Posterior vena cava (tissue), 2 donors: Measurements from ENCODE around the gene PEX5. TPM values are rescaled to one million over a fixed set of nuclear protein-coding genes. Genes with fewer than 3 reads are reported as not detected.

ENCODE experiments used
- DNase-seq: peaks from one replicate; pipeline ENCODE4 v3.0.0-alpha.2; 2020; ENCODE audit warnings: low spot score
- intact Hi-C, 2 donors: fragments of 100-400 bp; cut with DNase I; formaldehyde crosslinking; loops; one replicate each; pipeline versions ENCODE4 v1.14.1 to v1.14.2; 2022 to 2023
- long read RNA-seq, 2 donors: library from polyadenylated mRNA; unstranded; transcript quantifications; one replicate each; pipeline ENCODE4 v2.0.0, GENCODE V29; 2020 to 2021
- total RNA-seq, 2 donors: library from RNA; stranded (reverse); fragmentation: NEBNext Ultra II Directional; extraction: Animal tissue kit (Norgen Biotek cat#: 25700); gene quantifications; one replicate each; pipeline ENCODE4 v1.2.1, GENCODE V29; 2021
- donor health status: DM: yes; HTN: yes; CAD: no.
- donor health status: DM: yes; HTN: yes; CAD: no.

PEX5 gene
- total RNA-seq: 10 to 100 TPM; 34.7 to 39.6 TPM
- long read RNA-seq, donor 1, partial matches to known transcripts: 2 of 4 reads
- long read RNA-seq, donor 1, other reads (novel, unspliced or antisense): 1 of 4 reads
- long read RNA-seq, donor 2, partial matches to known transcripts: 1 of 5 reads
- long read RNA-seq, donor 2, other reads (novel, unspliced or antisense): 3 of 5 reads

GRCh38 chr12:7189398-7190267, at the start of gene PEX5:
Gene PEX5, plus strand, starts transcription at chr12:7189686. Its CDS starts 692 bp downstream, at chr12:7190378.
- DNase-seq: peak; percentile 96
- intact Hi-C loops: no loop called here

DNA sequence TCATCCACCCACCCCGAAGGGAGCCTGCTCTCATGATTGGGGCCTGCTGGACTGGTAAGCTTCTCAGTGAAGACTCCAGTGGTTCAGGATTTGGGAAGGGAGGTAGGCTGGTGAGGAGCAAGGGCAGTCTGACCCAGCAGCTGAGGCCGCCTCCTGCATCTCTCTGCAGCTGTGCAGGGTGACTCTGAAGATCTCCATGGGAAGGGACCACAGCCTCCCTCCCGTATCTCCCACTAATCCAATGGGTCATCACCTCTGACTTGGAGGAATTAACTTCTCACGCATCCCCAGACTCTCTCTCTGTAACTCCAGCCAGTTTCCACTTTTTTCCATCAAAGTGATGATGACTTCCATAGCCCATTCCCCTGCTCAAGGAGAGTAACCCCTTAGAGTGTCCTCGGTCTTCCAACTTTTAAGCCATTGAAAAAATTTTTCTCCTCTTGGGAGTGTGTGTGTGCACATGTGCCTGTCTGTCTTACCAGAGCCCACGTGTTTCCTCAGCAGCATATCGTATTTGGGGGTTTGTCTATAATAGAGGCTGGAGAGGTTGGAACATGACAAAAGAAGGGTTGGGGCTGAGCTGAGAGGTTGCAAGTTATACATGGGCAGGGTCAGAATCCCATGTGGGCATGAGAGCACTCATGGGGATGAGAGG, 48.0 kb upstream of the PEX5 start:
- DNase-seq: no peak
- intact Hi-C loops: no loop called here

- intact Hi-C loops: no loop called here
- peak; percentile 80 for DNase-seq
These were observed 47.3 kb upstream of the PEX5 start for GRCh38 chr12:7142056-7142644.

- peak; percentile 49 for DNase-seq
- intact Hi-C loops: no loop called here
These were observed 46.5 kb upstream of the PEX5 start for GRCh38 chr12:7142809-7143465.

GRCh38 chr12:7143564-7143963, 45.9 kb upstream of the PEX5 start:
- intact Hi-C loops: no loop called here
- DNase-seq: no peak

DNA sequence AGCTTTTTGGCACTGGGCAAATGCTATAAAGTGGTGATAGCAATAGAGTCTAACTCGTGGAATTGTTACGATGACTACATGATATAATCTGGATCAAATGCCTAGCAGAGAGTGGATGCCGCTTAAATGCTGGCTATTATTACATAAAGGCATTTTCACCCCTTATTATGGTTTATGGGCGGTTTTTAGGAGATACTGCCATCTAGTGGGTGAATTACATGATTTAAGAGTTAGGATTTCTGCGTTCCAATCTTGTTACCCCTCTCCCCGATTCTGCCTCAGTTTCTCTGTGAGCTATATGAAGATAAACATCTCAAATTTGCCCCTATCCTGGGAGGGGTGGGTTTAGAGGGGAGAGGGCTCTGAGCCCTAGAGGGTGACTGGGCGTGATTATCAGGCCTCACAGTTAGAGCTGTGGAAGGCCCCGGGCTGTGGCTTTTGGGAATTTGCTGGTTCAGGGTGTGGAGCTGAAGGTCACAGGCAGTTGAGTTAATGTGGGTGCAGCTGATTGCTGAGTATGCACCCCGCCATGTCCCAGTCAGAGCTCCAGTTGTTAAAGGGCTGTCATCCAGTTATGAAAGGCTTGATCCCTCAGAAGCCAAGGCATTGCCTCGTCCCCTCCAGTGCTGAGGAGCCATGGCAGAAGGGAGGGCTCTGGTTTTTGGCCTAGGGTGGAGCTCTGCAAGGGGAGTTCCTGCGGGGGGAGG, 44.9 kb upstream of the PEX5 start:
- intact Hi-C loops: no loop called here
- peak; percentile 82 for DNase-seq

GRCh38 chr12:7145671-7146070, 43.8 kb upstream of the PEX5 start:
- intact Hi-C loops: no loop called here

GRCh38 chr12:7146228-7146627, 43.3 kb upstream of the PEX5 start:
- DNase-seq: peak; percentile 30

More at GRCh38 chr12:7145671-7146070, 43.8 kb upstream of the PEX5 start:
- DNase-seq: no peak

DNA sequence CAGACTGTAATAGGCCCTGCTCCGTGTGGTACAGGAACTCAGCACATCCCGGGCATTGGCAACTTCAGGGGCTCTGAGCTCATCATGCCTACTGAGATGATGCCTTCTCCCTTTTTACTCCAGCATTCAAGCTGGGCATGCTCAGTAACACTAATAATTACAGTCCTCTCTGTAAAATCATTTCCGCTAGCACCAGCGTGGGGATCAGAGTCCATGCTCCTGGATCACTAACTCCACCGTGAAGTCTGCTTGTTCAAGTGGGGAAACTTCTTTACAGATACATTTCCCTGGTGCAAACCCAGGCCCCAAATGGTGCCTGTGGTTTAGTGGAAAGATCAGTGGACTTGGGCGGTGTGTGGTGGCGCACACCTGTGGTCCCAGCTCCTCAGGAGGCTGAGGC, 42.6 kb upstream of the PEX5 start:
- no peak for DNase-seq
- intact Hi-C loops: no loop called here

More at GRCh38 chr12:7146228-7146627, 43.3 kb upstream of the PEX5 start:
- intact Hi-C loops: no loop called here

GRCh38 chr12:7150356-7150755, 39.1 kb upstream of the PEX5 start:
- DNase-seq: peak; percentile 72
- intact Hi-C loops: no loop called here

- peak; percentile 66 for DNase-seq
- intact Hi-C loops: no loop called here
These were observed 38.6 kb upstream of the PEX5 start for GRCh38 chr12:7150841-7151240.

DNA sequence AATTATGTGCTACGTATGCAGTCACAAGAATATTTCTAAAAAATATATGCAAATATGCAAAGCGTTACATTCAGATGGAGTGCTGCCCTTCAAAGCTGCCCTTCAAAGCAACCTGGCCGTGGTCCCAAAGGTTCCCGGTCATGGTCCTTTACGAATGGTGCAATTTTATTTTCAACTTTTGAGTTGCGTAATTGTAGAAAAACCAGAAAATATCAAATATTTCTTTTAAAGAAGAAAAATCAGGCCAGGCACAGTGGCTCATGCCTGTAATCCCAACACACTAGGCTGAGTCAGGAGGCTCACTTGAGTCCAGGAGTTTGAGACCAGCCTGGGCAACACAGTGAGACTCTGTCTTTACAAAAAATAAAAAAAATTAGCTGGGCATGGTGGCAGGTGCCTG, 38.0 kb upstream of the PEX5 start:
- no peak for DNase-seq
- intact Hi-C loops: no loop called here

- intact Hi-C loops: no loop called here
- DNase-seq: peak; percentile 10
These were observed 36.7 kb upstream of the PEX5 start for GRCh38 chr12:7152818-7153217.

GRCh38 chr12:7154042-7154441, 35.4 kb upstream of the PEX5 start:
- DNase-seq: peak; percentile 22
- intact Hi-C loops: no loop called here

GRCh38 chr12:7154901-7155470, 34.5 kb upstream of the PEX5 start:
- intact Hi-C loops: no loop called here
- DNase-seq: no peak

DNA sequence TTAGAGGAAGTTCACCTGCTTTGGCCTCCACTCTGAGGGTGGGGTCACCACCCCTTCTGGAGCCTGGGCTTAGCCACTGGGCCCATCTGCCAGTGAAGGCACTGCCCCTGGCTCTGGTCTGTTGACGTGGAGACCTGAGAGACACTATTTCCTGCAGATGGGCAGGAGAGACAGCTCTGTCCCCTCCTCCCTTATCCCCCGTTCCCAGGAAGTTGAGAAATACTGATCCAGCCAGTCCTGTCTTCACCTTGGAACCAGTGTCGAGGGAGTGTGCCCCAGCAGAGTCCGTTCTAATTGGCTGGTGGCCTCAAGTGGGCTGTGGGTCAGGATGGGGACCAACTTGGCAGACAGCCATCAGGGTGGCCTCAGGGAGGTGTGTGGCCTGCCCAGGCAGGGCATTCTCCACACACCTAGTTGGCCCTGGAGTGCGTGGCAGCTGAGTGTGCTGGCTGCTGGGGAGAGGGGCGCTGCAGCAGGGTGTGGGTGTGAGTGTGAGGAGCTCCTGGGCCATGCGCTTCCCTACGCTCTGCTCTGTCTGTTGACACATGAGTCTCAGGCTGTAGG, 33.9 kb upstream of the PEX5 start:
- DNase-seq: no peak
- intact Hi-C loops: no loop called here

DNA sequence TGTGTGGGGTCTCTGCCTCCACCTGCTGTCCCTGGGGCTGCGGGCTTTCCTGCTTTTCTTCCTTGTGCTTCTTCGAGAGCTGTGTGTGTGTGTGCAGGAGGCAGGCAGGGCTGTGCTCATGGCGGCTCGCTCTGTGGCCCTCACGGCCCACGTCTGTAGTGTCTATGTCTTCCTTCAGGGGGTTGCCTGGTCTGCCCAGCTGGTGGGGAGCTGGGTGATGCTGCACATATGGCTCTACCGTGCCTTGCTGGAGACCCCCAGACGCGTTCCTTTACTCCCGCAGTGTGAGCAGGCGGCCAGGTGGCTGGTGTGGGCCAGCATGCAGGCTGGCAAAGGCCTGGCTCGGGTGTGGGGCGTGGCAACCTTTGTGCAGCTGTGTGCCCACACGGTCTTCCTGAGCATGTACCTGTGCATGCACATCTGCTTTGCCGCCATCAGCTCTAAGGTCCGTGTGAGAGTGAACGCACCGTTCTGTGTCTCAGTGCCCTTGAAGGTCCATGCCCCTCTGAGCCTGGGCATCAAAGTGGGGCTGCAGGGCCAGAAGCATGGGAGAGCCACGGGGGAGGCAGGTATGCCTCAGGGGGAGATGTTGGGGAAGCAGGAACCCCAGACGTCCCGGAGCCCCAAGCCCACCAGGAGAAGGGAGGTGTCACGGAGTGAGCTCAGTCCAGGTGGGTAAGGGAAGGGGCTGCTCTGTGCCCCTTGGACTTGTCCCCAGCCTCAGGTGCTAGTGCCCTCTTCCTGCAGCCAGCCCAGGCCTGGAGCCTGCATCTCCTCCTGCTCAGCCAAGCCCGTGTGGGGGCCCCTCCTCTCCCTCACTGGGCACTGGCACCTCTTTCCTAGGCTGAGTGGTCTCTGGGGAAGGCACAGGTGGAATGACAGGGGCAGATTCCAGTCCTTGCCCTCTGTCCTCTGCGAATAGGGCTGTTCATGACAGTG, 33.0 kb upstream of the PEX5 start:
- DNase-seq: no peak
- intact Hi-C loops: no loop called here
